Choroid plexus epithelial cell (primary cell): Measurements from ENCODE around the gene ANKRD12.

Experiments used
- DNase-seq: peaks from one replicate; pipeline ENCODE4 v3.0.0-alpha.2; 2010; ENCODE audit warnings: low read depth
- H3K4me3 ChIP-seq: 2 replicates; pipeline ENCODE4 v1.5.1; 2011; ENCODE audit warnings: low read depth, mild to moderate bottlenecking, control low read depth, low read length, moderate library complexity
- CTCF ChIP-seq: conservative IDR thresholded peaks from 2 replicates; pipeline ENCODE4 v1.5.1; 2011; ENCODE audit warnings: low read depth, mild to moderate bottlenecking, control low read depth, inconsistent platforms, low read length, moderate library complexity

Gene ANKRD12

GRCh38 chr18:9304388-9305070 is 167.9 kb downstream of the ANKRD12 start:
- TF ChIP-seq CTCF: no peak
- no peak overlapping the region for H3K4me3 ChIP-seq
- no peak for DNase-seq

- H3K4me3 ChIP-seq: no peak overlapping the region
- TF ChIP-seq CTCF: no peak
- DNase-seq: no peak
Measured at GRCh38 chr18:9319333-9319732, 182.8 kb downstream of the ANKRD12 start.

GRCh38 chr18:9321017-9321452 is 184.5 kb downstream of the ANKRD12 start:
- no peak for TF ChIP-seq CTCF
- no peak overlapping the region for H3K4me3 ChIP-seq
- peak; percentile 50 for DNase-seq

- H3K4me3 ChIP-seq: no peak overlapping the region
- TF ChIP-seq CTCF: no peak
- DNase-seq: peak; percentile 30
Measured at GRCh38 chr18:9321736-9322135, 185.2 kb downstream of the ANKRD12 start.

- no peak for TF ChIP-seq CTCF
- no peak for DNase-seq
- H3K4me3 ChIP-seq: no peak overlapping the region
Measured at GRCh38 chr18:9322744-9323143, 186.2 kb downstream of the ANKRD12 start.

GRCh38 chr18:9323750-9324445 is 187.3 kb downstream of the ANKRD12 start:
- DNase-seq: peak; percentile 75
- H3K4me3 ChIP-seq: no peak overlapping the region
- TF ChIP-seq CTCF: no peak

GRCh38 chr18:9325716-9326115 is 189.1 kb downstream of the ANKRD12 start:
- no peak for DNase-seq
- no peak overlapping the region for H3K4me3 ChIP-seq
- no peak for TF ChIP-seq CTCF
